GM12872 (cell line): ENCODE results near the gene STXBP2.

Source experiments
- CTCF ChIP-seq: IDR thresholded peaks from 3 replicates; pipeline ENCODE4 v1.5.1; 2011; ENCODE audit warnings: low read depth, mild to moderate bottlenecking, low read length, moderate library complexity; ENCODE audit not compliant: insufficient read depth

The STXBP2 gene

GRCh38 chr19:7607874-7608560, 28.9 kb upstream of the STXBP2 start:
- TF ChIP-seq CTCF = no peak

- TF ChIP-seq CTCF = no peak
Measured at GRCh38 chr19:7610491-7611240, 26.2 kb upstream of the STXBP2 start.

- no peak for TF ChIP-seq CTCF
Measured at GRCh38 chr19:7611541-7612279, 25.2 kb upstream of the STXBP2 start.

- TF ChIP-seq CTCF = no peak
Measured at GRCh38 chr19:7612282-7613274, 24.3 kb upstream of the STXBP2 start.

GRCh38 chr19:7614859-7615741, 21.8 kb upstream of the STXBP2 start:
- TF ChIP-seq CTCF = no peak

- no peak for TF ChIP-seq CTCF
Measured at GRCh38 chr19:7617172-7617571, 19.7 kb upstream of the STXBP2 start.
